ENCODE measurements around the gene DNAJC27.
"Not testable (repeated sequence)": the region's sequence is repeated elsewhere in the genome, so short reads cannot be mapped to it uniquely, and the experiment has no call there.

DNAJC27 gene

GRCh38 chr2:25001325-25001637 lies 29.5 kb upstream of the DNAJC27 start:
- H3K4me3 ChIP-seq (ENCODE audit: low read depth, low read length), result no peak overlapping the region
- DNase-seq, result no peak
- peaks cover 7% of the 10 kb centered on the region for H3K4me1 ChIP-seq
- H3K27me3 ChIP-seq, result no peaks in the 10 kb centered on the region
- H3K36me3 ChIP-seq, result no peaks in the 10 kb centered on the region
- TF ChIP-seq CTCF (IDR thresholded peaks at IDR 0.05; ENCODE audit: low read depth, low read length), result no peak
- H3K9me3 ChIP-seq, result no peaks in the 10 kb centered on the region

- no peaks in the 10 kb centered on the region for H3K27me3 ChIP-seq
- peak; percentile 27 for DNase-seq
- no peak for TF ChIP-seq CTCF (IDR thresholded peaks at IDR 0.05; ENCODE audit: low read depth, low read length)
- no peak overlapping the region for H3K4me3 ChIP-seq (ENCODE audit: low read depth, low read length)
- no peaks in the 10 kb centered on the region for H3K9me3 ChIP-seq
- no peaks in the 10 kb centered on the region for H3K36me3 ChIP-seq
- H3K4me1 ChIP-seq, result peaks cover 7% of the 10 kb centered on the region
Measured at GRCh38 chr2:25000503-25001324, 29.0 kb upstream of the DNAJC27 start.

GRCh38 chr2:25000036-25000435 lies 28.3 kb upstream of the DNAJC27 start:
- Histone ChIP-seq H3K36me3 (no peaks in the 10 kb centered on the region), H3K9me3 (no peaks in the 10 kb centered on the region), H3K27me3 (no peaks in the 10 kb centered on the region), H3K4me3 (ENCODE audit: low read depth, low read length) (no peak overlapping the region), H3K4me1 (peaks cover 7% of the 10 kb centered on the region)
- TF ChIP-seq CTCF (IDR thresholded peaks at IDR 0.05; ENCODE audit: low read depth, low read length), result no peak
- no peak for DNase-seq

- H3K36me3 ChIP-seq; DNase-seq; H3K4me3 ChIP-seq (ENCODE audit: low read depth, low read length); H3K4me1 ChIP-seq; H3K27me3 ChIP-seq; H3K9me3 ChIP-seq: not testable (repeated sequence)
Measured at GRCh38 chr2:24999097-24999496, 27.3 kb upstream of the DNAJC27 start.

- Histone ChIP-seq H3K9me3 (no peaks in the 10 kb centered on the region; the same call in 1 of the 2 replicates), H3K27me3 (no peaks in the 10 kb centered on the region; the same call in 1 of the 2 replicates), H3K4me1 (peaks cover 10% of the 10 kb centered on the region), H3K36me3 (no peaks in the 10 kb centered on the region), H3K4me3 (ENCODE audit: low read depth, low read length) (no peak overlapping the region)
- no peak for TF ChIP-seq CTCF (IDR thresholded peaks at IDR 0.05; ENCODE audit: low read depth, low read length)
- DNase-seq, result no peak
Measured at GRCh38 chr2:24994146-24994724, 22.5 kb upstream of the DNAJC27 start.

- Histone ChIP-seq H3K9me3 (no peaks in the 10 kb centered on the region; the same call in 1 of the 2 replicates), H3K36me3 (no peaks in the 10 kb centered on the region), H3K4me3 (ENCODE audit: low read depth, low read length) (no peak overlapping the region), H3K27me3 (no peaks in the 10 kb centered on the region; the same call in 1 of the 2 replicates), H3K4me1 (peaks cover 10% of the 10 kb centered on the region)
- no peak for TF ChIP-seq CTCF (IDR thresholded peaks at IDR 0.05; ENCODE audit: low read depth, low read length)
- no peak for DNase-seq
Measured at GRCh38 chr2:24993406-24994145, 21.8 kb upstream of the DNAJC27 start.
